GM10847 (cell line): ENCODE data around the gene THEM5.

Source experiments
- POLR2A ChIP-seq: IDR thresholded peaks from 2 replicates; pipeline ENCODE4 v1.6.1; 2011; ENCODE audit not compliant: insufficient read length; ENCODE audit errors: extremely low read depth

Gene THEM5

DNA sequence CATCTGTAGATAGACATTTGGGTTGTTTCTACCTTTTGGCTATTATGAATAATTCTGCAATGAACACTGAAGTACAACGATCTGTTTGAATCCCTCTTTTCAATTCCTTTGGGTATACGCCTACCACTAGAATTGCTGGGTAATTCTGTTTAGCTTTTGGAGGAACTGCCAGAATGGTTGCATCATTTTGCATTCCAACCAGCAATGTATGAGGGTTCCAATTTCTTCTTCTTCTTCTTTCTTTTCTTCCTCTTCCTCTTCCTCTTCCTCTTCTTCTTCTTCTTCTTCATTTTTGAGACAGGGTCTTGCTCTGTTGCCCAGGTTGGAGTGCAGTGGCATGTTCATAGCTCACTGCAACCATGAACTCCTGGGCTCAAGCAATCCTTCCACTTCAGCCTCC, 13.8 kb upstream of the THEM5 start:
- TF ChIP-seq POLR2A, result no peak

DNA sequence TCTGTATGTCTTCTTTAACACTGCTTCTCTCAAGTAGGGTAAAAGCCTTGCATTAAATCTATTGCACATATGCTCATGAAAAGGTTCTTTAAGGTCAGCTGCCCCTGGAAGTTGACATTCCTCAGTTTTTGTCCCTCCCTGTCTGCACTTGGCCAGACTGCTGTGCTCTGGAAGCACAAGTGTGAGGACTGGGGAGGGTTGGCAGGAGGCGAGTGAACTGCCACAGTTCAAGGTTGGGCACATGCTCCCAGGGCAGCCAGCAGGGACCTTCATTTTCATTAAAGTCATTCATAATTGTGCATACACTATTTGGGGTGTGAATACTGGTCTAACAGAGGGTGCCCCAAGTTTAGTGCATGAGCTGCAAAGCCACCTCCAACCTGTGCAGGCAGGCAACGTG, 10.9 kb upstream of the THEM5 start:
- TF ChIP-seq POLR2A, result no peak

- no peak for TF ChIP-seq POLR2A
Observed at GRCh38 chr1:151862604-151863003, 9.1 kb upstream of the THEM5 start.

GRCh38 chr1:151860504-151861187, 7.1 kb upstream of the THEM5 start:
- no peak for TF ChIP-seq POLR2A

DNA sequence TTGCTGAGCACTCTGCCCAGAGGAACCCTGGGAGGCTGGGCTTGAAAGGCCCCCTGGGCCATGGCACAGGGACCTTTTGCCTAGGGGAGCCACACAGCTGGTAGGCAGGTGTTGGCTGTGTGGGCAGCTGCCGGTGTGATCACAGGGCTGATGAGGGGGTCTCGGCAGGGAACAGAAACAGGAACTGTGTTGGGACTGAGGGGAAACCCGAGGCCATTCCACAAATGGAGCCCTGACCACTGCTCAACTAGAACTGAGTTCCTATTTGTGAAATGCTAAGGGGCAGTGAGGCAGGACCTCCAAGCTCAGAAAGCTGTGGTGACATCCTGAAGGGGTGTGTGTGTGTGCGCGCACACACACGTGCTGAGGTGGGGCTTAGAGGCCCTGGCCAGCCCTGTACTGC, 6.4 kb upstream of the THEM5 start:
- TF ChIP-seq POLR2A, result no peak

GRCh38 chr1:151858886-151859665, 5.6 kb upstream of the THEM5 start:
- no peak for TF ChIP-seq POLR2A

DNA sequence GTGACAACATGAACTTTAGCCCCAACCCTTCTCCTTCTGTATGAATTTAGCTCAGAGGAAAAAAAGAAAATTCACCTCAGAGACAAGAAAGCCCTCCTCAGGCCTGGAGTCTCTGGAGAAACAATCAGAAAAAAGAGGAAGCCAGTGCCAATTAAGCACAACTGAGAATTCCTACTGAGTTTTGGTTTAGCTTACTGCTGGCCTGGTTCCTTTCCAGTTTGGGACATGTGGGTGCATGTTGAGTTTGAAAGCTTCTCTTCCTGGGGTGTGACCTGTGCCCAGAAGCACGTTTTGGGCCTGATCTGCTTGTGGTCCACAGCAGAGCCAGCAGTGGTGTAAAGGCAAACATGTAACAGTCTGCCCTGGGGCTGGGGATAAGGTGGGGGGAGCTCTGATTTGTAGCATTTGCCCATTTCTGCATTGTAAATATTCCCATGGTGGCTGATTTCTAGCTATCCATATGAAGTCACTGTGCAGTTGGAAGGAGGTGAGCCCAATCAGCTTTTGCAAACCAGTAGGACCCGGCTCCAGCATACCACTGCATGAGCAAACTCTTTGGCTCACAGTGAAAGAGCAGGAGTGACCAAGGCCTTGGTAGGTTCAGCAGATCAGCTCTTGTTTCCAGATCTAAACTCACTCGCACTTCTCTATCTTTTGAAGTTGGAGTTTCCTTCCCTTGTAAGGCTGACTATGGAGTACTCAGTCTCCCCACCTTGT, 4.7 kb upstream of the THEM5 start:
- no peak for TF ChIP-seq POLR2A

GRCh38 chr1:151855933-151856332, 2.4 kb upstream of the THEM5 start:
- no peak for TF ChIP-seq POLR2A

DNA sequence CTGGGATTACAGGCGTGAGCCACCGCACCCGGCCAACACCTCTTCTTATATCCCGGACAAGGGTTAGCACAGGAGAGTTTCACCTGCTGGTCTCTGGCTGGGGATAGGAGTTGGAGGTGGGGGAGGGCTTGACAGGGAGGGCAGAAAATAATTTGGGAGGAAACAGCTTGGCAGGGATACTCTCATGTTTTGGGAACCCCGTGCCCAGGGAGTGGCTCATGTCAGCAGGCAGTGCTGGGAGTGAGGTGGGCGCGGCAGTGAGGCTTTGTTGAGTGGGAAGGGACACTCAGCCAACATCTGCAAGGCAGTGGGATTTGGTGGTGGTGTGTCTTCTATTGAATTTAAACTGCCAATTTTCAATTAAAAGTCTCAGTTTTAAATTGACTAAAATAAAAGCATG, 1.1 kb upstream of the THEM5 start:
- TF ChIP-seq POLR2A, result no peak

DNA sequence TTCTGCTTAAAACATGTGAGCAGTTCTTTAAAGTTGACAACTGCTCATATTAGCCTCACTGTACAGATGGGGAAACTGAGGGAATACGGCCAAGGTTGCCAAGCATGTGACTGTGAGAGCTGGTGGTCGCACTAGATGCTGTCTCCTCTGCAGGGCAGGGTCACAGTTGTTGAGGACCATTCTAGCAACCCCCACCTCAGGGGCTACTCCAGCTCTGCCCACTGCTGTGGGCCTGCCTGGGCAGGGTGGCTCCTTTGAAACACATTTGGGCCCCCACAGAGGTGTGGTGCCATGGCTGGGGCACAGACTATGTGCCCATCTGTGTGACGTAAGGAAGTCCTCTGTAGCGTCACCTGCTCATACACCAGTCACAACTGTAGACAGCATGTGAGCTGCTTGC, 779 bp downstream of the THEM5 start:
- TF ChIP-seq POLR2A, result no peak

GRCh38 chr1:151851886-151852285, 1.6 kb downstream of the THEM5 start:
- TF ChIP-seq POLR2A, result no peak

DNA sequence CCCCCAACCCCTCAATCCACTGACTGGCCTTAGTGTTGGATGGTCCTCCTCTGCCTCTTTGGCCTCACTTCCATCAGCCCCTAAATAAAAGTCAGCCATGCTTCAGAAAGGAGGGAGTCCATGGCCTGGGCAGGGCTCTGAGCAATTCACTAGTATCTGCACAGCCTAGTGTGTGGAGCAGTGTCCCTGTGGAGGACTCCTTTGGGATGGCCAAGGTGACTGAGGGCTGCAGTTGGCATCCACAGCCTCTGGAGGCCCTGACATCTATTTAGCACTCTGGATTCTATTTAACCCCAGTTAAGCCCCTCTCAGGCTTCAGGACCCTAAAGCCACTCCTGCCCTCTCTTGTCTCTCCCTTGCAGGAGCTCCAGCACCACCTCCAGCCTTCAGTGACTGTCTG, 3.6 kb downstream of the THEM5 start:
- no peak for TF ChIP-seq POLR2A

- TF ChIP-seq POLR2A, result no peak
Observed at GRCh38 chr1:151849126-151849525, 4.4 kb downstream of the THEM5 start.

GRCh38 chr1:151847867-151848596, 5.5 kb downstream of the THEM5 start:
- no peak for TF ChIP-seq POLR2A

DNA sequence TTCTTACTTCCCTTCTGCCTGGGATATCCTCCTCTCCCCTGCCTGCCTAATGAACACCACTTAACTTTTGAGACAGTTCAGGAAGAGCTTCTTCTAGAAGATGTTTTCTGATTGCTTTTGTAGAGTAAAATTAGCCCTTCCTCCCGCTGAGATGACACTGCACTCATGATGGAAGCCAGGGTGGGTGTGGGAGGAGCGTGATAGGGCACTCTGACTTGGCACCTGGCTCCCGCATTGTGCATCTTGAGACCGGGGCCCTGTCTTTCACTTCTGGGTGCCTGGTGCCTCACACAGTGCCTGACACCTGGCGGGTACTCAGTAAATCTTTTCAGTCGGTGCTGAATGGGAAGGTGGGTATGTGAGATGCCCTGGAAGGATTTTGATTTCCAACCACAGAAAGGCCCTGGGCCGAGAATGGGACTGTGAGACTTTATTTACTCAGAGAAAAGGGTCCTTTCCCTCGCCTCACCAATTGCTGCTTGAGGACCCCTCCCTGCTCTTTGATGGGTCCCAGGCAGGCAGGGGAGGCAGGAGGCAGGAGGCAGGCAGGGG, 6.8 kb downstream of the THEM5 start:
- no peak for TF ChIP-seq POLR2A
